Peyer's patch (tissue), 4 donors: ENCODE data around the gene ZNF770. TPM values are rescaled to one million over a fixed set of nuclear protein-coding genes. Genes with fewer than 3 reads are reported as not detected.
"Not testable (repeated sequence)": the region's sequence is repeated elsewhere in the genome, so short reads cannot be mapped to it uniquely, and the experiment has no call there.

Experiments
- DNase-seq, 3 donors: peaks; one replicate each; pipeline ENCODE4 v3.0.0-alpha.2; 2017 to 2019
- H3K27ac ChIP-seq, 4 donors: fragments of 200-600 bp; sonication (generic); one replicate each; pipeline ENCODE4 v1.5.1; 2016 to 2019
- H3K27me3 ChIP-seq, 2 donors: fragments of 200-600 bp; sonication (generic); one replicate each; pipeline ENCODE4 v1.5.1; 2019
- H3K36me3 ChIP-seq, 3 donors: fragments of 200-600 bp; sonication (generic); one replicate each; pipeline ENCODE4 v1.5.1; 2016 to 2019
- H3K4me1 ChIP-seq, 4 donors: fragments of 200-600 bp; sonication (generic); one replicate each; pipeline ENCODE4 v1.5.1; 2016 to 2019
- H3K4me3 ChIP-seq, 4 donors: fragments of 200-600 bp; sonication (generic); 1 replicate in 3 of 4; 2 replicates in 1 of 4; pipeline ENCODE4 v1.5.1; 2016 to 2019; ENCODE audit warnings: mild to moderate bottlenecking in 1 of 4
- H3K9me3 ChIP-seq, 4 donors: fragments of 200-600 bp; sonication (generic); one replicate each; pipeline ENCODE4 v1.5.1; 2016 to 2019; ENCODE audit warnings: mild to moderate bottlenecking in 1 of 4
- CTCF ChIP-seq, 6 experiments: fragments of 450-650 bp in 4 of 6; fragments of 200-600 bp in 2 of 6; sonication (generic) in 1 of 6; IDR thresholded peaks; one replicate each; pipeline ENCODE4 v1.5.1; 2017 to 2019; ENCODE audit warnings: antibody characterized with exemption in 6 of 6, mild to moderate bottlenecking in 3 of 6, moderate library complexity in 1 of 6
- POLR2A ChIP-seq, 2 donors: fragments of 450-650 bp; IDR thresholded peaks; one replicate each; pipeline ENCODE4 v1.5.1; 2017; ENCODE audit warnings: antibody characterized with exemption in 2 of 2, mild to moderate bottlenecking in 2 of 2, moderate library complexity in 2 of 2
- total RNA-seq, 4 donors: library from RNA; depleted of rRNA; stranded (reverse); fragments of >200 nt; gene quantifications; one replicate each; pipeline ENCODE4 v1.1.0, GENCODE V29; 2016

Gene ZNF770
- total RNA-seq, 4 donors from 2014 or later, result 11.5 to 23.9 (median 16.5) TPM

GRCh38 chr15:34952481-34952880 lies 35.6 kb downstream of the ZNF770 start:
- no peak overlapping the region for H3K27ac ChIP-seq
- H3K36me3 ChIP-seq, result peaks cover 0 to 51% (median 0%) of the 10 kb centered on the region in 3 donors
- H3K4me1 ChIP-seq, result no peaks in the 10 kb centered on the region
- no peak for DNase-seq
- H3K4me3 ChIP-seq, result no peak overlapping the region
- no peaks in the 10 kb centered on the region for H3K27me3 ChIP-seq
- TF ChIP-seq POLR2A (IDR thresholded peaks at IDR 0.05), result no peak
- TF ChIP-seq CTCF (IDR thresholded peaks at IDR 0.05), result no peak
- H3K9me3 ChIP-seq, result no peaks in the 10 kb centered on the region

- no peak for DNase-seq
- Histone ChIP-seq H3K4me3 (no peak overlapping the region), H3K4me1 (no peaks in the 10 kb centered on the region), H3K27ac (no peak overlapping the region), H3K27me3 (no peaks in the 10 kb centered on the region), H3K36me3 (peaks cover 0 to 52% (median 0%) of the 10 kb centered on the region in 3 donors), H3K9me3 (no peaks in the 10 kb centered on the region)
- TF ChIP-seq POLR2A (IDR thresholded peaks at IDR 0.05) (no peak), CTCF (IDR thresholded peaks at IDR 0.05) (no peak)
Observed at GRCh38 chr15:34951993-34952392, 36.1 kb downstream of the ZNF770 start.

- Histone ChIP-seq H3K36me3 (peaks cover 0 to 73% (median 0%) of the 10 kb centered on the region in 3 donors), H3K4me3 (no peak overlapping the region), H3K27ac (no peak overlapping the region), H3K4me1 (no peaks in the 10 kb centered on the region), H3K27me3 (no peaks in the 10 kb centered on the region), H3K9me3 (no peaks in the 10 kb centered on the region)
- DNase-seq, result no peak
- TF ChIP-seq CTCF (IDR thresholded peaks at IDR 0.05), result no peak
- no peak for TF ChIP-seq POLR2A (IDR thresholded peaks at IDR 0.05)
Observed at GRCh38 chr15:34944936-34945335, 43.2 kb downstream of the ZNF770 start.

- Histone ChIP-seq H3K27ac (no peak overlapping the region), H3K4me3 (no peak overlapping the region), H3K36me3 (peaks cover 0 to 82% (median 0%) of the 10 kb centered on the region in 3 donors), H3K27me3 (no peaks in the 10 kb centered on the region), H3K9me3 (no peaks in the 10 kb centered on the region), H3K4me1 (no peaks in the 10 kb centered on the region)
- TF ChIP-seq CTCF (IDR thresholded peaks at IDR 0.05) (no peak), POLR2A (IDR thresholded peaks at IDR 0.05) (no peak)
- no peak for DNase-seq
Observed at GRCh38 chr15:34943711-34944110, 44.4 kb downstream of the ZNF770 start.

- not testable (repeated sequence) for DNase-seq, H3K4me1 ChIP-seq, H3K27ac ChIP-seq, H3K9me3 ChIP-seq, H3K27me3 ChIP-seq, H3K4me3 ChIP-seq
- peaks cover 0 to 82% (median 0%) of the 10 kb centered on the region in 3 donors for H3K36me3 ChIP-seq
Observed at GRCh38 chr15:34943264-34943663, 44.8 kb downstream of the ZNF770 start.

GRCh38 chr15:34942363-34942762 lies 45.7 kb downstream of the ZNF770 start:
- Histone ChIP-seq H3K9me3 (no peaks in the 10 kb centered on the region), H3K27me3 (no peaks in the 10 kb centered on the region), H3K4me3 (no peak overlapping the region), H3K4me1 (no peaks in the 10 kb centered on the region), H3K27ac (no peak overlapping the region), H3K36me3 (peaks cover 0 to 82% (median 0%) of the 10 kb centered on the region in 3 donors)
- no peak for TF ChIP-seq POLR2A (IDR thresholded peaks at IDR 0.05)
- no peak for TF ChIP-seq CTCF (IDR thresholded peaks at IDR 0.05)
- DNase-seq, result no peak
